Stimulated activated CD8-positive, alpha-beta memory T cell treated with anti-CD3 and anti-CD28 coated beads, Interleukin-12 subunit alpha, Interleukin-12 subunit beta, amount 100 ng/mL, for 4 hours (primary cell): ENCODE results near the gene ATG13.
"Not testable (repeated sequence)": the region's sequence is repeated elsewhere in the genome, so short reads cannot be mapped to it uniquely, and the experiment has no call there.

Source experiments
- DNase-seq: peaks from one replicate; pipeline ENCODE4 v3.0.0-alpha.2; 2020; ENCODE audit warnings: low read depth

ATG13 gene

GRCh38 chr11:46697723-46698122 is 80.4 kb downstream of the ATG13 start:
- DNase-seq, result no peak

- no peak for DNase-seq
Observed at GRCh38 chr11:46698597-46698996, 81.2 kb downstream of the ATG13 start.

GRCh38 chr11:46700241-46701077 is 83.1 kb downstream of the ATG13 start, which contains the start of the genes ARHGAP1 and ZNF408:
ARHGAP1 (minus strand) TSS chr11:46700619; CDS start chr11:46696107, 4,512 bp downstream.
ZNF408 (plus strand) TSS chr11:46701031; CDS start chr11:46701048, 17 bp downstream.
- peak; percentile 98 for DNase-seq

GRCh38 chr11:46701078-46701654 is 83.8 kb downstream of the ATG13 start:
- DNase-seq, result no peak

- no peak for DNase-seq
Observed at GRCh38 chr11:46705070-46705688, 87.8 kb downstream of the ATG13 start.

GRCh38 chr11:46706886-46707285 is 89.5 kb downstream of the ATG13 start:
- no peak for DNase-seq

- not testable (repeated sequence) for DNase-seq
Observed at GRCh38 chr11:46709351-46709750, 92.0 kb downstream of the ATG13 start.

GRCh38 chr11:46710821-46711269 is 93.5 kb downstream of the ATG13 start:
- DNase-seq, result no peak

- DNase-seq, result no peak
Observed at GRCh38 chr11:46711303-46711702, 94.0 kb downstream of the ATG13 start.

GRCh38 chr11:46712874-46713576 is 95.7 kb downstream of the ATG13 start:
- no peak for DNase-seq

GRCh38 chr11:46717825-46718154 is 100.4 kb downstream of the ATG13 start:
- not testable (repeated sequence) for DNase-seq

GRCh38 chr11:46718155-46719019 is 101.0 kb downstream of the ATG13 start:
- DNase-seq, result no peak

- DNase-seq, result no peak
Observed at GRCh38 chr11:46719048-46719542, 101.7 kb downstream of the ATG13 start, which contains the start of gene F2. F2 (plus strand) TSS chr11:46719213; CDS start chr11:46719236, 23 bp downstream.

GRCh38 chr11:46719543-46720218 is 102.3 kb downstream of the ATG13 start:
- no peak for DNase-seq

GRCh38 chr11:46721286-46721685 is 103.9 kb downstream of the ATG13 start:
- DNase-seq, result no peak

- DNase-seq, result no peak
Observed at GRCh38 chr11:46722566-46723358, 105.4 kb downstream of the ATG13 start.

GRCh38 chr11:46723359-46723680 is 106.0 kb downstream of the ATG13 start:
- no peak for DNase-seq

GRCh38 chr11:46724088-46724487 is 106.7 kb downstream of the ATG13 start:
- no peak for DNase-seq
